ENCODE data around the gene LRRC7. TPM values are rescaled to one million over a fixed set of nuclear protein-coding genes. Genes with fewer than 3 reads are reported as not detected.
"Not testable (repeated sequence)": the region's sequence is repeated elsewhere in the genome, so short reads cannot be mapped to it uniquely, and the experiment has no call there.

Gene LRRC7
- total RNA-seq, 1 donor from 2014 or later: not detected

GRCh38 chr1:69836971-69837636, 269.4 kb downstream of the LRRC7 start:
- Mint-ChIP-seq H3K9me3 (no peaks in the 10 kb centered on the region), H3K36me3 (ENCODE audit: low read depth) (no peaks in the 10 kb centered on the region), H3K4me3 (ENCODE audit: low read depth) (no peak overlapping the region), H3K27ac (no peak overlapping the region), H3K4me1 (ENCODE audit: low read depth) (no peaks in the 10 kb centered on the region), H3K27me3 (ENCODE audit: low read depth) (no peaks in the 10 kb centered on the region)
- DNase-seq (ENCODE audit: low spot score): no peak
- intact Hi-C loops (cut with micrococcal nuclease): no loop called here

DNA sequence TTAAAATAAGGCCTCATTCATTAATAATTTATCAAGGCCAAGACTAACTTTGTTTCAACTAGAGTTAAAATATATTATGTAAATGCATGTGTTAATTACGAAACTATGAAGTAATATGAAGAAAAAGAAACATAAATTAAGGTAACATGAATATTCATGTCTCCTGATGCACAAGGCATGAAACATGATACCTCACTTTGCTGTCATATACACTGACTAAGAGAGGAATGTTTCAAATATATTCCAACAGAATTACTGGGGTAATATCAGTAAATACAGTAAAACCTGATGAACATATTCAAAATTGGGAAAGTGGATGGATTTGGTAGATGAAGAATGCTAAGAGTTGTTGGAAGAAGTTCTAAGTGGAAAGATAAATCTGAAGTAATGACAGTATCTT, 274.6 kb downstream of the LRRC7 start:
- Mint-ChIP-seq H3K4me1 (ENCODE audit: low read depth) (no peaks in the 10 kb centered on the region), H3K27me3 (ENCODE audit: low read depth) (no peaks in the 10 kb centered on the region), H3K4me3 (ENCODE audit: low read depth) (no peak overlapping the region), H3K36me3 (ENCODE audit: low read depth) (no peaks in the 10 kb centered on the region), H3K27ac (no peak overlapping the region), H3K9me3 (no peaks in the 10 kb centered on the region)
- intact Hi-C loops (cut with micrococcal nuclease): no loop called here
- no peak for DNase-seq (ENCODE audit: low spot score)

GRCh38 chr1:69845655-69846054, 277.9 kb downstream of the LRRC7 start:
- no peak overlapping the region for H3K27ac Mint-ChIP-seq
- H3K36me3 Mint-ChIP-seq (ENCODE audit: low read depth): no peaks in the 10 kb centered on the region
- no peak for DNase-seq (ENCODE audit: low spot score)
- no peak overlapping the region for H3K4me3 Mint-ChIP-seq (ENCODE audit: low read depth)
- H3K27me3 Mint-ChIP-seq (ENCODE audit: low read depth): no peaks in the 10 kb centered on the region
- intact Hi-C loops (cut with micrococcal nuclease): no loop called here
- no peaks in the 10 kb centered on the region for H3K4me1 Mint-ChIP-seq (ENCODE audit: low read depth)
- no peaks in the 10 kb centered on the region for H3K9me3 Mint-ChIP-seq

DNA sequence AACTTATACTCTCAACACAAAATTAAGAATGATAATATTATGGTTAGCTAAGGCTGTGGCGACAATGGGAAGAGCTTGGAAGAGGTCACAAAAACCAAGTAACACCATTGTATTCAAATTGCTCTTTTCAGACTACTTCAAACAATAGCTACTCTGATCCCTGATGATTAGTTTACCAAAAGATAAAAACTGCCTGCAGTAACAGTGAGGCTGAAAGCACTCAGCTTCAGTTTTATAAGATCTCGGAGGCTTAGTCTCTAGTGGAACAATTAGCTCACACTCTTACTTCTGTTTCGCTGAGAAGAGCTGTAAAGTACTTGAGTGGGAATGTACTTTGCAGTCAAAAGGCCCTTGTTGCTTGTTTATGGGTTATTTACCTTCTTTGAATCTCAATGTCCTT, 278.5 kb downstream of the LRRC7 start:
- DNase-seq (ENCODE audit: low spot score): no peak
- Mint-ChIP-seq H3K36me3 (ENCODE audit: low read depth) (no peaks in the 10 kb centered on the region), H3K27me3 (ENCODE audit: low read depth) (no peaks in the 10 kb centered on the region), H3K9me3 (no peaks in the 10 kb centered on the region), H3K27ac (no peak overlapping the region), H3K4me1 (ENCODE audit: low read depth) (no peaks in the 10 kb centered on the region), H3K4me3 (ENCODE audit: low read depth) (no peak overlapping the region)
- intact Hi-C loops (cut with micrococcal nuclease): no loop called here

DNA sequence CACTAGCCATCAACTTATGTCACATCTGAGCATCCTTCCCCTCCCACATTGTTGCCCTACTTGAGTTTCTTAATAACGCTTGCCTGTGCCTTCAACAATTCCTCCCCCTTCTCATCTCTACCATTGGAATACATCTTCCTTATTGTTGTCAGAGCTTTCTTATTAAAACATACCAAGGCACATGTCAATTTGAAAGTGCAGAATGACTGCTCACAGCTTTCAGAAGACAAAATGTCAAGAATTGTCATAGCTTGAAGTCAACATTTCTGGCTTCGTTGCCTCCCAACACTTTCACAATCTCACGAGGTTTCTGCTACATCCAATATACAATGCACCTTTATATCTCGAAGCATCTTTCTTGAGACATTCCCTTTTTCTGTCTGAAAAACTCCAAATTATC, 279.9 kb downstream of the LRRC7 start:
- Mint-ChIP-seq H3K27me3 (ENCODE audit: low read depth) (no peaks in the 10 kb centered on the region), H3K4me1 (ENCODE audit: low read depth) (no peaks in the 10 kb centered on the region), H3K9me3 (no peaks in the 10 kb centered on the region), H3K27ac (no peak overlapping the region), H3K4me3 (ENCODE audit: low read depth) (no peak overlapping the region), H3K36me3 (ENCODE audit: low read depth) (no peaks in the 10 kb centered on the region)
- no peak for DNase-seq (ENCODE audit: low spot score)
- intact Hi-C loops (cut with micrococcal nuclease): no loop called here

DNA sequence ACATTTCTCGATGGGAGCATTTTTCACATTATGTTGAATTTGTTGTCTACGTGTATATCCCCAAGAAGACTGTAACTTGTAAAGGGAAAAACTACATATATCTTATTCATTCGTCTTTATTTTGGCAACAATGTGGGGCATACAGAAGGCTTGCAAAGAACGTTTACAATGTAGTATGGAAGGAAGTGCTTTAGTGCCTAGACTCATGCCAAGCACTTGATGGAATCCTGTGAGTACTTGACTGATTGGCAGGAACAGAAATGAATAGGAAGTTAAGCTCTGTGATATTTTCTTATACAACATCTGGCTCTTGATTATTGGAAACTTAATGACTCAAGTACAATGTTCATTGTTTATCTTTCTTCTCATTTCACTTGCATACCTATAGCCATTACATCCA, 284.4 kb downstream of the LRRC7 start:
- no peak for DNase-seq (ENCODE audit: low spot score)
- Mint-ChIP-seq H3K27ac (no peak overlapping the region), H3K9me3 (no peaks in the 10 kb centered on the region), H3K4me1 (ENCODE audit: low read depth) (no peaks in the 10 kb centered on the region), H3K27me3 (ENCODE audit: low read depth) (no peaks in the 10 kb centered on the region), H3K36me3 (ENCODE audit: low read depth) (no peaks in the 10 kb centered on the region), H3K4me3 (ENCODE audit: low read depth) (no peak overlapping the region)
- intact Hi-C loops (cut with micrococcal nuclease): no loop called here

- H3K27me3 Mint-ChIP-seq (ENCODE audit: low read depth): no peaks in the 10 kb centered on the region
- no peak overlapping the region for H3K4me3 Mint-ChIP-seq (ENCODE audit: low read depth)
- no peak overlapping the region for H3K27ac Mint-ChIP-seq
- no peaks in the 10 kb centered on the region for H3K9me3 Mint-ChIP-seq
- DNase-seq (ENCODE audit: low spot score): no peak
- intact Hi-C loops (cut with micrococcal nuclease): no loop called here
- no peaks in the 10 kb centered on the region for H3K36me3 Mint-ChIP-seq (ENCODE audit: low read depth)
- no peaks in the 10 kb centered on the region for H3K4me1 Mint-ChIP-seq (ENCODE audit: low read depth)
Observed at GRCh38 chr1:69852706-69853105, 285.0 kb downstream of the LRRC7 start.

- no peak overlapping the region for H3K27ac Mint-ChIP-seq
- no peaks in the 10 kb centered on the region for H3K4me1 Mint-ChIP-seq (ENCODE audit: low read depth)
- intact Hi-C loops (cut with micrococcal nuclease): no loop called here
- no peaks in the 10 kb centered on the region for H3K36me3 Mint-ChIP-seq (ENCODE audit: low read depth)
- H3K9me3 Mint-ChIP-seq: peaks cover 6% of the 10 kb centered on the region
- no peak overlapping the region for H3K4me3 Mint-ChIP-seq (ENCODE audit: low read depth)
- no peak for DNase-seq (ENCODE audit: low spot score)
- H3K27me3 Mint-ChIP-seq (ENCODE audit: low read depth): no peaks in the 10 kb centered on the region
Observed at GRCh38 chr1:69858534-69858933, 290.8 kb downstream of the LRRC7 start.

DNA sequence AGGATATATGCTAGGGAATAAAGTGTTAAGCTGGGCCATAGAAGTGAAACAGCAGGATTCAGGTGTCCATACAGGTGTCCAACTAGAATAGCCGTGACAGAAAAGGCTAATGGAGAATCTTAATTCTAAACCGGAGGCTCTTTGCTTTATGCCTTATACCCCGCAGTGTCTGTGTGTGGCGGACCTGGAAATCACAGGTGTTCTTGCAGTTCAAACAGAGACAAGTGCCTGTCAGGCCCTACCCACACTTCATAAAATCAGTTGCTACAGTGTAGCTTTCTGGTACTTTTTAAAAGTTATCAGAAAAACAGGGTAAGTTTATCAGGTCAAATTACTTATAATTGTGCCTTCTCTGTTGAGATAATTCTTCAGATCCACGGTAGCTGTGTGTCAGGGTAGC, 293.9 kb downstream of the LRRC7 start:
- no peak overlapping the region for H3K4me3 Mint-ChIP-seq (ENCODE audit: low read depth)
- no peaks in the 10 kb centered on the region for H3K36me3 Mint-ChIP-seq (ENCODE audit: low read depth)
- no peak for DNase-seq (ENCODE audit: low spot score)
- intact Hi-C loops (cut with micrococcal nuclease): no loop called here
- H3K27me3 Mint-ChIP-seq (ENCODE audit: low read depth): no peaks in the 10 kb centered on the region
- no peaks in the 10 kb centered on the region for H3K4me1 Mint-ChIP-seq (ENCODE audit: low read depth)
- H3K27ac Mint-ChIP-seq: no peak overlapping the region
- peaks cover 6% of the 10 kb centered on the region for H3K9me3 Mint-ChIP-seq

- Mint-ChIP-seq H3K4me1 (ENCODE audit: low read depth) (no peaks in the 10 kb centered on the region), H3K36me3 (ENCODE audit: low read depth) (no peaks in the 10 kb centered on the region), H3K4me3 (ENCODE audit: low read depth) (no peak overlapping the region), H3K27me3 (ENCODE audit: low read depth) (no peaks in the 10 kb centered on the region), H3K27ac (no peak overlapping the region), H3K9me3 (peaks cover 6% of the 10 kb centered on the region)
- intact Hi-C loops (cut with micrococcal nuclease): no loop called here
- no peak for DNase-seq (ENCODE audit: low spot score)
Observed at GRCh38 chr1:69862906-69863305, 295.2 kb downstream of the LRRC7 start.

DNA sequence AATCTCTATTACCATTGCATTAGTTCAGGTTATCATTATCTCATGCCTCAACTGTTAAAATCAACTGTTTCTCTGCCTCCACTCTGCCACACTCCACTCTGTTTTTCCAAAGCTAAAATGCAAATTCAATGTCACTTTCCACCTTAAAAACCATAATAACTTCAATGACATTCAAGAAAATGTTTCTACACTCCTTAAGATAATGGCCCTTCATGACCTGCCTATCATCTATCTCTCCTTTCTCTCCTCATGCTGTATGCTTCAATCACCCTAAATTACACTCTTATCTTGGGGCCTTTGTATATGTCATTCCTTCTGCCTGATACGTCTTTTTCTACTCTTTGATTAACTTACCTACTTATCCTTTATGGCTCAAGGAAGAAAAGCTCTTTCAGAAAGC, 296.0 kb downstream of the LRRC7 start:
- H3K36me3 Mint-ChIP-seq (ENCODE audit: low read depth): no peaks in the 10 kb centered on the region
- H3K27ac Mint-ChIP-seq: no peak overlapping the region
- no peak overlapping the region for H3K4me3 Mint-ChIP-seq (ENCODE audit: low read depth)
- H3K27me3 Mint-ChIP-seq (ENCODE audit: low read depth): no peaks in the 10 kb centered on the region
- no peak for DNase-seq (ENCODE audit: low spot score)
- peaks cover 3% of the 10 kb centered on the region for H3K9me3 Mint-ChIP-seq
- no peaks in the 10 kb centered on the region for H3K4me1 Mint-ChIP-seq (ENCODE audit: low read depth)
- intact Hi-C loops (cut with micrococcal nuclease): no loop called here

GRCh38 chr1:69871412-69871811, 303.7 kb downstream of the LRRC7 start:
- no peak for DNase-seq (ENCODE audit: low spot score)
- H3K36me3 Mint-ChIP-seq (ENCODE audit: low read depth): no peaks in the 10 kb centered on the region
- intact Hi-C loops (cut with micrococcal nuclease): no loop called here
- no peaks in the 10 kb centered on the region for H3K27me3 Mint-ChIP-seq (ENCODE audit: low read depth)
- no peaks in the 10 kb centered on the region for H3K4me1 Mint-ChIP-seq (ENCODE audit: low read depth)
- H3K27ac Mint-ChIP-seq: no peak overlapping the region
- H3K9me3 Mint-ChIP-seq: no peaks in the 10 kb centered on the region
- H3K4me3 Mint-ChIP-seq (ENCODE audit: low read depth): no peak overlapping the region

- H3K9me3 Mint-ChIP-seq: no peaks in the 10 kb centered on the region
- H3K27ac Mint-ChIP-seq: no peak overlapping the region
- no peaks in the 10 kb centered on the region for H3K4me1 Mint-ChIP-seq (ENCODE audit: low read depth)
- intact Hi-C loops (cut with micrococcal nuclease): no loop called here
- H3K36me3 Mint-ChIP-seq (ENCODE audit: low read depth): no peaks in the 10 kb centered on the region
- DNase-seq (ENCODE audit: low spot score): no peak
- H3K27me3 Mint-ChIP-seq (ENCODE audit: low read depth): no peaks in the 10 kb centered on the region
- no peak overlapping the region for H3K4me3 Mint-ChIP-seq (ENCODE audit: low read depth)
Observed at GRCh38 chr1:69878338-69878737, 310.6 kb downstream of the LRRC7 start.

DNA sequence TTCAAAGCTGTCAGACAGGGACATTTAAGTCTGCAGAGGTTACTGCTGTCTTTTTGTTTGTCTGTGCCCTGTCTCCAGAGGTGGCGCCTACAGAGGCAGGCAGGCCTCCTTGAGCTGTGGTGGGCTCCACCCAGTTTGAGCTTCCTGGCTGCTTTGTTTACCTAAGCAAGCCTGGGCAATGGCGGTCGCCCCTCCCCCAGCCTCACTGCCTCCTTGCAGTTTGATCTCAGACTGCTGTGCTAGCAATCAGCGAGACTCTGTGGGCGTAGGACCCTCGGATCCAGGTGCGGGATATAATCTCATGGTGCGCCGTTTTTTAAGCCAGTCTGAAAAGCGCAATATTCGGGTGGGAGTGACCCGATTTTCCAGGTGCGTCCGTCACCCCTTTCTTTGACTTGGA, 320.3 kb downstream of the LRRC7 start:
- peaks cover 13% of the 10 kb centered on the region for H3K9me3 Mint-ChIP-seq
- H3K36me3 Mint-ChIP-seq (ENCODE audit: low read depth); H3K27ac Mint-ChIP-seq; intact Hi-C loops (cut with micrococcal nuclease); H3K4me1 Mint-ChIP-seq (ENCODE audit: low read depth); H3K4me3 Mint-ChIP-seq (ENCODE audit: low read depth); DNase-seq (ENCODE audit: low spot score); H3K27me3 Mint-ChIP-seq (ENCODE audit: low read depth): not testable (repeated sequence)

All from activated T-helper 2 cell treated with anti-CD3 and anti-CD28 coated beads, Interferon-gamma antibody, Interleukin-2, Interleukin-4, amounts not matched to agents 10 μg/mL and 5 μg/mL and 100 μg/mL, durations not matched to agents 14 hours and 24 hours and 36 hours (primary cell).